PFSK-1 (cell line): ENCODE data around the gene DTX4.

Experiments
- POLR2AphosphoS5 ChIP-seq: IDR thresholded peaks from 2 replicates; pipeline ENCODE4 v1.6.1; 2012; ENCODE audit warnings: low read depth, mild to moderate bottlenecking, control low read depth, low read length, moderate library complexity
- TF ChIP-seq, protein P1 (sequence below), 2 experiments: IDR thresholded peaks; 2 replicates each; pipeline versions ENCODE4 v1.6.1 to v1.8.0; 2011 to 2012; ENCODE audit warnings: low read depth in 2 of 2, low read length in 2 of 2, control low read depth in 1 of 2, inconsistent platforms in 1 of 2, mild to moderate bottlenecking in 1 of 2, moderate library complexity in 1 of 2; ENCODE audit not compliant: insufficient read depth in 1 of 2

DNA sequence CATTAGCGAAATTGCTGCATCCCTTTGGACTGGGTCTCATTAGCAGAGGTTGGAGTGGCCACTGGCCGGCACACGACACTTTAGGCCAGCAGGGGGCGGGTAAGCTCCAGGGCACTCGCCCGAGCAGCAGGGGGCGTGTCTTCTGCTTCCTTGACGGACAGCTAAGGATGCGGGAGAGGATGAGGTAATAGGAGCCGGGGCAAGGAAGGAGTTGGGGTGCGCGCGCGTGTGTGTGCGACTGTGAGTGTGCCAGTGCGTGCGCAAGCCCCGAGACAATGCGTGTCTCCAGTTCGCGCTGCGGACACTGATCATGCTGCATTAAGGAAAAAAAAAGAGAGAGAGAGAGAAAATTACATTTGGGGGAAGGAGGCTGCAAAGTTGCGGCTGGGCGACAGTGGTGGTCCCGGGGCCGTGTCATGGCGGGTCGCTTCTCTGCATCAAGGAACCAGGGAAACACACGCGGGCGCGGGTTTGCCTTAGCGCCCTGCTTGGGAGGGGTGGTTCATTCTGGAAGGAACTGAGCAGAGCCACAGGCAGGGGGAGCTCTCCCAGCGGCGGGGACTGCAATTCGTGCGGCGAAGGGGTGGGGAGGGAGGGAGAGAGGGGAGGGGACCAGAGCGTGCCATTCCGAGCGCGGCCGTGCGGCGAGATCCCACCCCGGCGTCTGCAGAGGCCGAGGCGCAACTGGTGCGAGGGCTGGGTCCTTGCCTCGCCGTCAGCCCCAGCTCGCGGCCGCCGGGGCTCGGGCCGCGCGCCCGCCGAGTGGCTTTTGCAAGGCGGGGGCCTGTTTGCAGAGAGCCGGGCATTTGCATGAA lies at the start of gene DTX4:
- TF ChIP-seq, protein P1, sequence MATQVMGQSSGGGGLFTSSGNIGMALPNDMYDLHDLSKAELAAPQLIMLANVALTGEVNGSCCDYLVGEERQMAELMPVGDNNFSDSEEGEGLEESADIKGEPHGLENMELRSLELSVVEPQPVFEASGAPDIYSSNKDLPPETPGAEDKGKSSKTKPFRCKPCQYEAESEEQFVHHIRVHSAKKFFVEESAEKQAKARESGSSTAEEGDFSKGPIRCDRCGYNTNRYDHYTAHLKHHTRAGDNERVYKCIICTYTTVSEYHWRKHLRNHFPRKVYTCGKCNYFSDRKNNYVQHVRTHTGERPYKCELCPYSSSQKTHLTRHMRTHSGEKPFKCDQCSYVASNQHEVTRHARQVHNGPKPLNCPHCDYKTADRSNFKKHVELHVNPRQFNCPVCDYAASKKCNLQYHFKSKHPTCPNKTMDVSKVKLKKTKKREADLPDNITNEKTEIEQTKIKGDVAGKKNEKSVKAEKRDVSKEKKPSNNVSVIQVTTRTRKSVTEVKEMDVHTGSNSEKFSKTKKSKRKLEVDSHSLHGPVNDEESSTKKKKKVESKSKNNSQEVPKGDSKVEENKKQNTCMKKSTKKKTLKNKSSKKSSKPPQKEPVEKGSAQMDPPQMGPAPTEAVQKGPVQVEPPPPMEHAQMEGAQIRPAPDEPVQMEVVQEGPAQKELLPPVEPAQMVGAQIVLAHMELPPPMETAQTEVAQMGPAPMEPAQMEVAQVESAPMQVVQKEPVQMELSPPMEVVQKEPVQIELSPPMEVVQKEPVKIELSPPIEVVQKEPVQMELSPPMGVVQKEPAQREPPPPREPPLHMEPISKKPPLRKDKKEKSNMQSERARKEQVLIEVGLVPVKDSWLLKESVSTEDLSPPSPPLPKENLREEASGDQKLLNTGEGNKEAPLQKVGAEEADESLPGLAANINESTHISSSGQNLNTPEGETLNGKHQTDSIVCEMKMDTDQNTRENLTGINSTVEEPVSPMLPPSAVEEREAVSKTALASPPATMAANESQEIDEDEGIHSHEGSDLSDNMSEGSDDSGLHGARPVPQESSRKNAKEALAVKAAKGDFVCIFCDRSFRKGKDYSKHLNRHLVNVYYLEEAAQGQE (IDR thresholded peaks at IDR 0.05; ENCODE audit: insufficient read depth in 1 of 2, low read depth in 2 of 2, low read length in 2 of 2) = no peak
- no peak for TF ChIP-seq POLR2AphosphoS5
